Suprapubic skin (tissue), 3 donors: ENCODE data around the gene CCDC68.

Experiments
- CTCF ChIP-seq, 2 donors: fragments of 200-600 bp in 1 of 2; fragments of 450-650 bp in 1 of 2; sonication (generic) in 1 of 2; IDR thresholded peaks; one replicate each; pipeline ENCODE4 v1.5.1; 2016 to 2019; ENCODE audit warnings: antibody characterized with exemption in 2 of 2, mild to moderate bottlenecking in 1 of 2, moderate library complexity in 1 of 2
- POLR2AphosphoS5 ChIP-seq, 3 donors: sonication (generic); formaldehyde crosslinking; IDR thresholded peaks; one replicate each; pipeline ENCODE4 v1.6.1; 2017; ENCODE audit warnings: antibody characterized with exemption in 3 of 3

GRCh38 chr18:54871231-54871630 lies 88.0 kb downstream of the CCDC68 start:
- TF ChIP-seq CTCF (IDR thresholded peaks at IDR 0.05): no peak
- no peak for TF ChIP-seq POLR2AphosphoS5 (IDR thresholded peaks at IDR 0.05)
